Stimulated activated naive CD4-positive, alpha-beta T cell treated with Interleukin-2 at 50 U/mL for 16 hours (primary cell): Measurements from ENCODE around the gene SASH1.
"Not testable (repeated sequence)": the region's sequence is repeated elsewhere in the genome, so short reads cannot be mapped to it uniquely, and the experiment has no call there.

Source experiments
- DNase-seq: peaks from one replicate; lab custom pipeline; 2025; lab: John Stamatoyannopoulos, UW

The SASH1 gene

DNA sequence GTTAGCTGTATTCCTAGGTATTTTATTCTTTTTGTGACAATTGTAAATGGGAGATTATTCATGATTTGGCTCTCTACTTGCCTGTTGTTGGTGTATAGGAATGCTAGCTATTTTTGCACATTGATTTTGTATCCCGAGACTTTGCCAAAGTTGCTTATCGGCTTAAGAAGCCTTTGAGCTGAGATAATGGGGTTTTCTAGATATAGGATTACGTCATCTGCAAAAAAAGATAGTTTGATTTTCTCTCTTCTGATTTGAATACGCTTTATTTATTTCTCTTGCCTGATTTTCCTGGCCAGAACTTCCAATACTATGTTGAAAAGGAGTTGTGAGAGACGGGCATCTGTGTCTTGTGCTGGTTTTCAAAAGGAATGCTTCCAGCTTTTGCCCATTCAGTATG is 241.0 kb downstream of the SASH1 start:
- DNase-seq: no peak

DNA sequence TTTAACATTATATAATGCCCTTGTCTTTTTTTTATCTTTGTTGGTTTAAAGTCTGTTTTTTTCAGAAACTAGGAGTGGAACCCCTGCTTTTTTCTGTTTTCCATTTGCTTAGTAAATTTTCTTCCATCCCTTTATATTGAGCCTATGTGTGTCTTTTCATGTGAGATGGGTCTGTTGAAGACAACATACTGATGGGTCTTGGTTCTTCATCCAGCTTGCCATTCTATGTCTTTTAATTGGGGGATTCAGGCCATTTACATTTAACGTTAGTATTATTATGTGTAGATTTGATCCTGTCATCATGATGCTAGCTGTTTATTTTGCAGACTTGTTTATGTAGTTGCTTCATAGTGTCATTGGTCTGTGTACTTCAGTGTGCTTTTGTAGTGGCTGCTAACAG is 243.0 kb downstream of the SASH1 start:
- DNase-seq: not testable (repeated sequence)

GRCh38 chr6:148590883-148591282 is 248.2 kb downstream of the SASH1 start:
- no peak for DNase-seq

- no peak for DNase-seq
Measured at GRCh38 chr6:148591656-148592055, 249.0 kb downstream of the SASH1 start.

- DNase-seq: no peak
Measured at GRCh38 chr6:148593130-148593812, 250.6 kb downstream of the SASH1 start.

DNA sequence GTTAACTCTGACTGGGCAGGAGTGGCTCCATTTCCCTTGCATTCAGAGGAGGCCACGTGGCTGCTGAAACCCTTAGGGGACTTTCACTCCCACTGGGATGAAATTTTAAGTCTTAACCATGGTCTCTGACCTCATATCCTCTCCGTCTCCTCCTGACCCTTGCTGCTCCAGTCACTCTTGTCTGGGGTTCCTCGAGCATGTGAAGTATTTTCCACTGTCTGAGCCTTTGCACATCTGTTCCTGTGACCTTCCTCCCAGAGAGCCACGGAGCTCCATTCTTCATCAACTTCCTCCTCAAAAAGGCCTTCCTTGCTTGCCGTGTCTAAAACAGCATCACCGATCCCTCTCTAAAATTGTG is 251.2 kb downstream of the SASH1 start:
- no peak for DNase-seq

GRCh38 chr6:148595550-148595949 is 252.9 kb downstream of the SASH1 start:
- no peak for DNase-seq

- no peak for DNase-seq
Measured at GRCh38 chr6:148596891-148597455, 254.3 kb downstream of the SASH1 start.

DNA sequence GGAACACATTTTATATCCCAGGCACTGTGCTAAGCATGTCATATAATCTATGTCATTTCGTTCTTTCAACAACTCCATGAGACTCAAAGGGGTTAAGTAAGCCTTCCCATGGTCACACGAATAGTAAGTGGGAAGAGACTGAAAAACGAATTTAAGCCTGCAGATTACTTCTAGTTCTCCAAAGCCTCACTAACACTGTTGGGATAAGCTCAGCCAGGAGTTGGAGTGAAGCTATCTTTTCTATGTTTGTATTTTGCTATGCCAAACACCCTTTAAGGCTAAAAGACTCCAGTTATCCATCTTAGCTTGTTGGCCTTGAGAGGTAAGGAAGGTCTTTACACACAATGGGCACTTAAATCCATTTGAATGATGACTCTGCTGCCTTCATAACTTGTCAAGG is 256.1 kb downstream of the SASH1 start:
- no peak for DNase-seq

DNA sequence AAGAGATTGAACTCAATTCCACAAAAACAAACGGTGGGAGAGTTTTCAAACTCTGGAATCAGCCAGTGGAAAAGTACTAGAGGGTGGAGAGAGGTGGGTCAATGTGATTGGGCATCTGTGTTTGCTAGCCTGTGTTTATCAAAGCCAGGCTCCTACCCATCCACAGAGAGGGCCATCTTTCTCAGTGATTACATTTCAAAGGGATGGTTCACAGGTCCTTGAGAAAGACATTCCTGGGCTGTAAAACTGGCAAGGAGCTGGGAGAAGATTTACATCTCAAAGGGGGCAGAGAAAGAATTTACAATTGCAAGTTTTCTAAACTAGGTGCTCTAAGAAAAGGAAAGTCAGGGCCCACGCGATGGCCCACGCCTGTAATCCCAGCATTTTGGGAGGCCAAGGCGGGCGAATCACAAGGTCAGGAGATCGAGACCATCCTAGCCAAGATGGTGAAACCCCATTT is 257.4 kb downstream of the SASH1 start:
- no peak for DNase-seq
